ENCODE results near the gene CABCOCO1. TPM values are rescaled to one million over a fixed set of nuclear protein-coding genes. Genes with fewer than 3 reads are reported as not detected.

The CABCOCO1 gene, protein sequence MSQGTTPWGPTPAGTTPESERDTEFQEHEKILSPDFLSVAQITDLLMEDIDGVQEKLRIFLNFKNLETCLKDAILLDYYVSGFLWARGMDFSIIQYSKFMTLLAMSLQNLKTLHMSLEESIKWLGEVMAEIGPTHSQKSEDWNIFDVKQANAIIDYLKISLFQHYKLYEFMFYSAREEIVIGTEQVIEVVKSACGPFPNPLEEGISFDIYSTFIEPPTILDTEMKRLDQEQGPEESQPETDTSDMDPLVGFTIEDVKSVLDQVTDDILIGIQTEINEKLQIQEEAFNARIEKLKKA
- 1 to 10 TPM; 2.0 to 6.4 (median 4.6) TPM for polyA plus RNA-seq (ENCODE audit: insufficient read depth in 1 of 5, insufficient read length in 5 of 5, low replicate concordance in 1 of 5)
- long read RNA-seq, donor 1, partial matches to known transcripts, result 0 of 1 reads
- long read RNA-seq, donor 1, other reads (novel, unspliced or antisense), result 0 of 1 reads
- long read RNA-seq, donor 2, result 0 reads
- long read RNA-seq, donor 3, result 0 reads
- long read RNA-seq, donor 4, result 0 reads
- long read RNA-seq, donor 5, result 0 reads
- long read RNA-seq, donor 6, partial matches to known transcripts, result 0 of 2 reads
- long read RNA-seq, donor 6, other reads (novel, unspliced or antisense), result 0 of 2 reads
- long read RNA-seq, donor 7, partial matches to known transcripts, result 0 of 1 reads
- long read RNA-seq, donor 7, other reads (novel, unspliced or antisense), result 0 of 1 reads
- long read RNA-seq, donor 8, result 0 reads

DNA sequence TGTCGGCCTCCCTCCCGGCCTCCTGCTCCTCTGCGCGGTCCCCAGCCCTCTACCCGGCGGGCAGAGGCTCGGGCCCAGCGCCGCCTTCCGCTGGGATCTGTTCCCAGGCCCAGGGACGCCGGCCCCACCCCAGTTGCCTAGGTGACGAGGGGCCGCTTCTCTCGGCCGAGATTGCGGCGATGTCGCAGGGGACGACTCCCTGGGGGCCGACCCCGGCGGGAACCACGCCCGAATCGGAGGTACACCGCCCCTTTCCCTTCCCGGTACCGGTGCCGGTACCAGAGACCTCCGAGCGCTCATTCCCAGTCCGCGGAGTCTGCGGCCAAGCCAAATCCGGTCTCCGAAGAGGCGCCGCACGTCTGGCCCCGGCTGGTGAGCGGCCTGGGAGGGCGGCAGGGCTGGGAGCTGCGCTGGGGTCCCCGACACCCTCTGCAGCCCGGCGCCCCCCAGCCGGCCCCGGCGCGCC lies at the start of gene CABCOCO1:
Gene CABCOCO1 (plus strand): TSS at position 136 of the 466 bp plus-strand sequence. CDS start 44 bp downstream, at position 180.
- peak; percentile 82 for DNase-seq

DNA sequence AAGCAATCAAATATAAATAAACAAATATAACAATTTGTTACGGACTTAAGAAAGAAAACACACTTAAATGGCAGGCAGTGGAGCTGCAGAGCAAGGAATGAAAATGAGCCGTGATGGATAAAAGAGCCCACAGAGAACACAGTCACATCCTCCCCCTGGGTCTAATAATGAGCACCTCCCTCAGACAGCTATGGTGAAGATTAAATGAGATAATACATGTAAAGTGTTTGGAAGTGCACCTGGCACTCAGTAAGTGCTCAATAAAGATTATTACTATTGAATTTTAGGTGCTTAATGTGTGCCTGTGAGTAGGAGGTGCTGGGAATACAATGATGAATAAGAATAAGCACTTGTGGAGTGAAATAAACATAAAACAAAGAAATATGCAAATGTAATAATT lies 49.1 kb upstream of the CABCOCO1 start:
- no peak for DNase-seq

DNA sequence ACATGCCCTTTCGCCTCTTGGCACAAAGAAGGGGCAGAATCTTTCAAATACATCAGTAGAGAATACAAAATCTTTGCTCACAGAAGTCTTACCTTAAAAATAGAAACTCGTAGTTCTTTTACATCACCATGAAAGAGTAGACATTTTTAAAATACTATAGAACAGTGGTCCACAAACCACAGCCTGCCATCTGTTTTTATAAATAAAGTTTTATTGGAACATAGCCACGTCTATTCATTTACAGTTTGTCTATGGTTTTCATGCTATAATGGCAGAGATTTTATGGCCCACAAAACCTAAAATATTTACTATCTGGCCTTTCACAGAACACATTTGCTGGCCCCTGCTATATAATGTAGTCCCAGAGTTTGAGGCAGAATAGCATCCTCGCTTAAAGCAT lies 46.1 kb upstream of the CABCOCO1 start:
- no peak for DNase-seq

DNA sequence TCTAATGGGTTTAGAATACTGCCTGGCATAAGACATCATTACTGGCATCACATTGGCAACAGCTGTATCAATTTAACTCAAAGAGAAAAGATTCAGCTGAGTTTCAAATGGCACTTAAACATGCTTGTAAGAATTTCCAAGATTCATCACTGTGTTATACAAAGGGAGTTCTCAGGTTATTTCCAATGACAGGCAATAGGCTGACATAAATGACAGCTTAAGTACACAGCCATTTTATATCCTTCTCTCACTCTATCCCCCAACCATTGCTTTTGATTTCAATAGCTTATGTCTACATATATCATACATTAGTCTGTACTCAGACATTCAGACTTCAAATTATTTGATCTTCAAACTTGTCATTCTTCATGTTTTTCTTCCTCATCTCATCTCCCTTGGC lies 45.5 kb upstream of the CABCOCO1 start:
- DNase-seq, result no peak

DNA sequence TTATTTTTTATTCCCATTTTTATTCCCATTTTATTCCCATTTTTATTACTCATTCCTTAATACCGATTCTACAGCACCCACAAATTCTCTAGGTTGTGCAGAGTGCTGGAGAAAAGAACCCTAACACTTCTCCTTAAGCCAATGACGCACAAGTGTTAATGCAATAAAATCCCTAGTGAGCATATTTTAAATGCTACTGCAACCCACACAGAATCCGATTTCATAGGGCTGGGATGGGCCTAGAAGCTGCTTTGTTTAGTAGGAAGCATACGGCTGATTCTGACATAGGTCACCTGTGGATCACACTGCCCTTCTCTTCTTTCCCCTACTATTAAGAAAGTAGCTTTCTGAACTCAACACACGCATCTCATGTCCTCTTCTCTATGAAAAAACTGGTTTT lies 45.1 kb upstream of the CABCOCO1 start:
- DNase-seq, result no peak

DNA sequence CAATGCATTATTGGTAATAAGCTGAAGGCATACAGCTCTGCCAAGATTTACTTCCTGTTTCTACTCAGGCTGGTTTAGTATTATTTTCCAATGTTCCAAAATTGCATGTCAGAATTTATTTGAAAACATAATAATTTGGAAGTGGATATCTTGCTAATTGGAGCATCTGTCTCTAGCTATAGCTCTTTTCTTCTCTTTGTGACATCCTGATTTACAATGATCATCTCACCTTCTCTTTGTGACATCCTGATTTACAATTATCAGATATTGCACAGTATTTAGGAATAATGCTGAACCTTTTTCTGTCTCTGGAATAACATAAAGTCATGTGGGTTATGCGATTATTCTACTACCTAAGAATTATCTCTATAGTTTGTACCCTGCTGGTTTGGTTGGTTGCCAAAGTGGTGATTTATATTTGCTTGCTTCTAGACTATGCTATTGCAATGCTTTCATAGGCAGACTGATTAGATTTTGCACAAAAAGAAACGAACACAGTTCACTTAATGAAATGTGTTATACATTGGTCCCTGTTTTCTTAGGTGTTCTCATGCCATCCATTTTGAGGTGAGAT lies 44.3 kb upstream of the CABCOCO1 start:
- no peak for DNase-seq

DNA sequence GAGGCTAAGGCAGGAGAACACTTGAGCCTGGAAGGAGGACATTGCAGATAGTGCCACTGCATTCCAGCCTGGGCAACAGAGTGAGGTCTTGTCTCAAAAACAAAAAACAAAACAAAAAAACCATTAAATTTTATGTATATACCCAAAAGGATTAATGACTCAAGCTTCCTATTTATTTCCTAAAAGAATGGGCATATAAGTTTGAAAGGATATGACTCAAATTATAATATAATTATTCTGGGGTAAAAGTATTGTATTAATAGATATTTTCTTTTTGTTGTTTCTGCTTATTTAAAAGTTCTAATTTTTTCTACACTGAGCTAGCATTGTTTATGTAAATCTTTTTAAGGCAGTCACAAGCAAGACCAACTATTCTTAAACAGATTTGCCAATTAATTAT lies 42.2 kb upstream of the CABCOCO1 start:
- no peak for DNase-seq

DNA sequence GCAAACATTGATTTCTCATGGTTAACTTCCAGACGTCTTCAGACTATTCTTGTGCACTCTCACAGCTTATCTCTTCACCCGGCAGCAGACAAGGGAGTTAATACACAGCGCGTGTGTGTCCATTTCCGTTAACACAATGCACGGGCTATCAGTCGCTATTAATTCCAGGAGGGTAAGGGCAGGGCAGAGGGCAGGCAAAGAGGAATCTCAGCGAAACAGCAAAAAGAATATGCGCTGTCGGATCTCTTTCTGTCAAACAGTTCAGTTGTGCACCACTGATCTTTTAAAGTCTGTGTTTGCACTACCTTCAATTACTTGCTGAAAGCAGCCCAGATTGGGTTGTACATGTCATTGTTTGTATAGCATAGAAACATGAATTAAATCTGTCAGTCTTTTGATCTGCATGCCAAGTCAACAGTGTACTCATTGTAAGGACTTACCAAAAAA lies 41.1 kb upstream of the CABCOCO1 start:
- DNase-seq, result no peak

DNA sequence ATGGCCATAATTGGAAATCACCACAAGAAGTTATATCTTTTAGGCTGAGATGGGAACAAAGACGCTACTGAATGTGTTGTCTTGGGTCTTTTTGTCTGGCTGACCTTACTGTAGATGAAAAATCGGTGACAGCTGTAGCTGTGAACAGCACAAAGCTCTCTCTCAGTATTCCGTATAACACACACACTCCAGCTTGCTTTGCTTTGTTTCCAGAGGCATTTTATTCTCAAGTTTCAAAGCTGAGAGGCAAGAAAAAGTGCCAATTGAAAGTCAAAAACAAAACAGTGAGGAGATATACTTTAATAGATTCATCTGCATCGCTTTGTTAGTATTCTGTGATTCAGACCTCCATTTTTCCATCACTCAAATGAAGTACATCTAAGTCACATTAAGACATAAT lies 39.6 kb upstream of the CABCOCO1 start:
- DNase-seq, result no peak

DNA sequence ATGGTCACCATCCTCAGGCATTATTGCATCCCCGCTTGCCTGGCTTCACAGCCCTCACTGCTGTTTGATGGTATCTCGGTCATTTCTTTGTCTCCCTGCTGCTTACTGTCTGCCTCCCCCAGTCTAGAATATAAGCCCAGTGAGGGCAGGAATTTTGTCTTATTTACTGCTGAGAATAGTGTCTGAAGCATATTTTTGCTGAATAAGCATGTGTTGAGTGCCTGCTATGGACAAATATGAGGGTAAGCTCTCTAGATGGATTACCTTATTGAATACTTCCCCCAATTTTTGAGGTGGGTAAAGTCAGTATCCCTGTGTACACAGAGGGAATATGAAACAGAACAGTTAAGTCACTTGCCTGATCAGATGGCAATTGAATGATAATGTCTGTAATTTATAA lies 36.5 kb upstream of the CABCOCO1 start:
- no peak for DNase-seq

DNA sequence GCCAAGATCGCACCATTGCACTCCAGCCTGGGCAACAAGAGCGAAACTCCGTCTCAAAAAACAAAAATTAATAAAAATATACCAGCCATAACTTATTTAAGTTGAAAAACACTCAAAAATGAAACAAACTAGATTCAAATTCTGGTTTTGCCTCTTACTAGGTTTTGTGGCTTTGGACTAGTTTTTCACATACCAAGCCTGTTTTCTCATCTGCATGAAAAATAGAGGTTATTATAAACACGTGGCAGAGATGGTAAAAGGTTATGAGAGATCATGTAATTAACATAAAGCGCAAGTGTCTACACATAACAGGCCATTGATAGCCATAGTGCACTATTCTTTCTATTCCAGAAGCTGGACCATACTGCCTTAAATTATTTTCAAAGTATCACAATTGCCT lies 35.5 kb upstream of the CABCOCO1 start:
- no peak for DNase-seq

DNA sequence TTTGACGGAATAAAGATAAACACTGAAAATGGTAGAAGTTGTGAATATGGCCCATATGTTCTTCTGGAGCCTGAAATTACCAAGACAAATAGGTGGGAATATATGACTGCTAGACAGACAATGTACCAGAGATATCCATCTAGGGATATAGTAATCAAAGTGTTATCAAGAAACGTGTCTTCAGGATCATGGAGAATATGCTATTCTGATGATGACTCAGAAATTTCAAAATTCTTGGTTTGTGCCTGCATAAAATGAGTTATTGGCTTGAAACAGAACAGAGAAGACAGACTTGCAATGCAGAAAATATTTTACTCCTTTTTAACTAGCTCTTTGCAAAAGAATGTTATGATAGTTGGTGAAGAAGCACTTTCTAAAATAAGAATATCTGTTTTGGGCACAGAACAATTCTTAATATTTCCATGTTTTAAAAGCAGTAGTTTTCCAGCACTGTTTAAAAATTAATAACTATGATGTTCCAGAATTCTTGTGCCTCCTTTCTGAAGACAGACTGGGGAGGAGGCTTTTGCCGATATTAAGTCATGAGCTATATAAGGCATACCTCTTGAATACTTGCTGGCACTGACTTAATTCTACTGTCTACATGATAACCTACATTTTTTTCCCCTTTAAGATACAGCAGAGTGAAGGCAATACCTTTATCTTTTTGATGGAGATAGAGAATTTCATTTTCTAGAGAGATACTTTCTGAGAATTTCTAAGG lies 34.4 kb upstream of the CABCOCO1 start:
- no peak for DNase-seq

DNA sequence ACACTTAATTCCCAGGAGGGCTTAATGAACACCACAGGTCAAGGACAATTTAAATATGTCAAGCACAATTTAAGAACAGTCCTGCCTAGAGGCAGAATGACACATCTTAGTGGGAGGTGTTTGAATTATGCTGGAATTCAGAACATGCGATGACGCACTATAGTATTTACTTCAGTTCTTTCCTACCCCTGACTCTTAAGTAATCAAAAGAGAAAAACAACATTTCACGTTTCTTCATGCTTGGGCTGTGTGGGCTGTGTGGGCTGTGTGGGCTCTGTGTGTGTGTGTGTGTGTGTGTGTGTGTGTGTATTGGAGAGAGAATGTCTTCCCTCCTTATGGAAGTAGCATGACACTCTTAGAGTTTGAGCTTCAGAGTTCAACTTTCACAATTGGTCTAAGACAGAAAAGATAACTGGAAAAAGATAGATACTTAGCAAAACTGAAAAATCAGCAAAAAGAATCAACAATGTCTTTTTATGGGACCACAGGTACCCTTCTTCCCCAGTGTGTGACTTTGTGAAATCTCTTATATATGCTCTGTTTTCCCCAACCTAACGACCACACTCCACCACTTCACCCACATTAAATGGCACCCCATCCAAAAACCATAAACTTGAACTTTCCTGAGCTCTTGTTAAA lies 33.7 kb upstream of the CABCOCO1 start:
- DNase-seq, result no peak

DNA sequence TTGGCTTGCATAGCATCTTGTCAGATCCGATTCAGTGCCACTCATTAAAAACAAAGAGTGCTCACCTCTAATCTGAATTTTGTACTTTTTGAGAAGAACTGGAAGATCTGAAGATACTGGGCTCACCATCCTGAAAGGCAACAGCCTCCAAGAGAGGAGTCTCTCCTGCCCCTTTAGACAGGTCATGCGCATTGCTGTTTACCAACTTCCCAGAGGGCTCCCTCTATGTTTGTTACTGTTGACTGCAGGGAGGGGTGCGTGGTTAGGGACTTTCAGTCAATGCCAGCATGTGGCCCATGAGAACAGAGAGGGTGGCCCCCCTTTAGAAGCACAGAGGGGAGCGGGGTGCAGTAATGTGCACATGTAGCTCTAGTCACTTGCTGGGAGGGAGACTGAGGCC lies 33.2 kb upstream of the CABCOCO1 start:
- DNase-seq, result no peak

DNA sequence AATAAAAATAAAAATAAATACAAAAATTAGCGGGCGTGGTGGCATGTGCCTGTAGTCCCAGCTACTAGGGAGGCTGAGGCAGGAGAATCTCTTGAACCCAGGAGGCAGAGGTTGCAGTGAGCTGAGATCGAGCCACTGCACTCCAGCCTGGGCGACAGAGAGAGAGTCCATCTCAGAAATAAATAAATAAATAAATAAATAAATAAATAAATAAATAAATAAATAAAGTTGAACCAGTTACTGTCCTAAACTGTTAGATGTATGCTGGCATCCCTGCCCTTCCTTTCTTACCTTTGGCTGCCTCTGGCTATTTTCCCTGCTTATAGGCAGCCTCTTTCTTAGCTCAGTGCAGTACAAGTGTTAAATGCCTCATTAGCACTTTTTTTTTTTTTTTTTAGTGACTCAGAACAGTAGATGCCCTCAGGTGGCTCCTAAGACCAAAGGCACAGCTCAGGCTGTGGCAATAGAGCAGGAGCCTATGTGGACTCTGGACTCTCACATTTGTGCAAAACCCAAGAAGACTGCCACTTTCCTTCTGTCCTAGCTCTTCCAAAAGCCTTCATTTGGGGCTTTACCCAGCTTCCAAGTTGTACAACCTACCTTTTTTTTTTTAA lies 30.6 kb upstream of the CABCOCO1 start:
- DNase-seq, result no peak

DNA sequence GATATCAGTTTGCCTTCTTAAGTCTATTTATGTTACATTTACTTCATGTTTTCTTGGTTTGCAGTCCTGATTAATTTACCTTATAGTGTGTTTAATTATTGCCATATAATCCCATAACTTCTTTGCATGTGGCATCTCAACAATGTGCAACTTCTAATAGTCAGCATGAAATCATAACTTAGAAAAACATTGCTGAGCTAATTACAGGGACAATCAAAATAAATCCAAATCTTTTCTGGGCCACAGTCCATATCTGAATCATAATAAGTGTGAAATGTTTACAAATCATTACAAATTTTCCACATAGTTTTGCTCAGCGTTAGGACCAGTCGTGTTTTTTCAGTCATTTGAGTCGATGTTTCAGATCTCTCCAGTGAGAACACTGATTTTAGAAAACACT lies 29.1 kb upstream of the CABCOCO1 start:
- DNase-seq, result no peak

DNA sequence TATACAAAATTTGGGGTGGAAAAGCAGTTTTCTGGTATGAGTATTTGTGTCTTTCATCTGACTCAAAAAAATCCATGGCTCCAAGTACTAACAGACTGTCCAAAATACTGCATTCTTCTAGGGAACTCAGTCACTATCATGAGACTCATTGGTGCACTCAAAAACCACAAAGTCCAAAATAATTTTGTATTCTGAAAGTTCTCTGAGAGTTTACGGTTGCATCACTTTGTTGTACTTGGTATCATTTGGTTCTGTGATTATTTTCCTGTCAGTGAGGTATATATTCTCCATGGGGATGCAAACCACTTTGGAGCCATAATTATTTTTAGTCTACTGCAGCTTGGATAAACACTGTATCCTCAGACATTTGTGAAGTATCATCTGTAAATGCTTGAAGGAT lies 28.0 kb upstream of the CABCOCO1 start:
- no peak for DNase-seq

DNA sequence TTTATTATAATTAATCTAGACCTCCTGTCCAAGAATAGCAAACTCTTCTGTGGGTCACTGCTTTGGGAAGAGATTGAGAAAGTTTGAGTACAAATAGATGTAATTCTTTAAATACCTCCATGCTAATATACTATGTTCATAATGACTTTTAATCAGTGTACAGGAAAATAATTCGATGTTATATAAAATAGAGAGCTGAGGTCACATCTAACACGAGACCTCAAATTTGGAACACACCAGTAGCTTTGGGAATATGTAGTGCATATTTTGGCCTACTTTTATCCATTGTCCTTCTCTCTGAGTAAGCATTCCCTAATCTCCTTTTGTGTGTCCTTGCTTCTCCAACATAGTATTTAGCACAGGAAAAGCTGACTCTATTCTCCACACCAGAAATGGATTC lies 27.3 kb upstream of the CABCOCO1 start:
- DNase-seq, result no peak

DNA sequence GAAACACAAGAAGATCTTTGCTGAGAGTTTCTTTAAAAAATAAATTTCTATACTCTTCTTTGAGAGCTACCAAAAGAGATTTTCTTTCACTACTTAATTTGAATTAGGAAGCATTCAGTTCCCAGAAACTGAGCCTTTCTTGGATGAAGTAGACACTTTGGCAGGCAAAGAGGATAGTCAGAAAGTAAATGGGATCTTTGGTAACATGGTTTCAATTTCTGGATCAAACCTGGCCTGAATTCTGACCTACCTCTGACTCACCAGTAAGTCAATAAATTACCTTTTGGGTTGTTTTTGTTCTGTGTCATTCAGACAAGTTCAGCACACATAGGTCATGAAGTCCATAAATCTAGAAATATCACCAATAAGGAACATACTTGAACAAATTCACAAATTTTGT lies 26.8 kb upstream of the CABCOCO1 start:
- no peak for DNase-seq

DNA sequence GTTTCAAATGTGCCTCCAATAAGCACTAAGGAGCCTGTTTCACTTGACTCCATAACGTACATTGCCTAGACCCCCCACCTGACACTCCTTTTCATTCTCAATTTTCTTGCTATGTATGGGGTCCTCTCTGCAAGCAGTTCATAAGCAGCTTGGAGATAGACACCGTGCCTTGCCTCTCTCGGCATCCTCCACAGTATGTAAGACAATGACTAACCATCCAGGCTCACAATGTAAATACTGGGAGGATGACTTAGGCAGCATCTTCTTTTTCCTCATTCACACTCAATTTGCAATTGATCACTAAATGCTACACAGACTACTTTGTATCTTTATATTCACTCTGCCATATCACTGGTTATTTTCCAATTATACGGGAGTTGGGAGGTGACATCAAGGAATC lies 22.8 kb upstream of the CABCOCO1 start:
- no peak for DNase-seq

DNA sequence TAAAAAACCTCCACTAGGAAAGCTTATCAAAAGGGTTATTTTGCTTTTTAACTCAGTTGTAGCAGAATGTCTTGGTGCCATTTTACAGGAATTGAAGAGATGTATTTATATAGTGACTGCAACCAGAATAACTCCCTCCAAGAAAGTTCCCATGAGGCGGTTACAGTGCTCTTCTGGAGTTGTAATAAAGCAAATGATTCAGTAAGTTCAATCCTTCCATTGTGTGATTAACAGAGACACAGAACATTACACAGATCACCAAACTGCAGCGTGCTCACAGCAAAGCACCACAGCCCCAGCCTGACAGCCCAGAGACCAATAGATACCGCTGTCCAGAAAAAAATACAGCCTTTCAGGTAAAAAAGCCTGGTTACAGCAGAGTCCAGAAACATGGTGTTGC lies 21.9 kb upstream of the CABCOCO1 start:
- no peak for DNase-seq
